Kasumi-1 (cell line): Measurements from ENCODE around the gene GCHFR.

ENCODE experiments used
- DNase-seq, 2 experiments: peaks; one replicate each; lab custom pipeline; 2025; lab: John Stamatoyannopoulos, UW

The GCHFR gene

DNA sequence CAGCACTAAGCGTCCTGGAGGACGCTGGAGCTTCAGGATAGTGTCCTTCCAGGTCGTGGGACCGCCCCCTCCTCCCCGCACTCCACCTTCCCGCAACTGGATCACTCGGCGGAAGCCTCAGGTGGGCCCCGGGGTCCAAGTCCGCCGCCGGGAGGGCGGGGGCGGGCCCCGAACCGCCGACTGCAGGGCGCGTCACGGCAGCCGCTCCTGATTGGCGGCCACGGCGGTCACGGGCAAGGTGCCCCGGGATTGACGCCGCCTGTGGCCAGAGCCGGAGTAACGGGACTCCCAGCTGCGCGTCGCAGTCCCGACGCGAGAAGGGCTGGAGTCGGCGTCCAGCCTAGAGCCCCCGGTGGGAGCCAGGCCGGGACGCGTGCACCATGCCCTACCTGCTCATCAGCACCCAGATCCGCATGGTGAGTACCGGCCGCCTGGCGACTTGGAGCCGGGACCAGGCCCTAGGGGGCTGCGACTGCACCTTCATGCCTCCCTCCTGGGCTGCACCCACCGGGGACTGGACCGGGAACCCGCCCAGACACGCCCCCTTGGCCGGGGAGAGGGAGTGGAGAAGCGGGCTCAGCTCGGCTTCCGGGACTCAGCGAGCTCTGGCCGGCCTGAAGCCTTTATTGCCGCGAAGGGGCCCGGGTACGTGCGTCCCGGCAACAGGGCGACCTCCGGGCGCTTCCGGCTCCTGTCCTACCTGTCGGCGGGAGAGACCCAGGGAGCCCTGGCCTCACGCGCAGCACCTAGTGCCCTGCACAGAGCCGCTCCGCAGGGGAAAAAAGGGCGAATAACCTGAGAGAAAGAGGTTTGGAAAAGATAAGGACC, at the start of gene GCHFR:
GCHFR (plus strand) TSS at position 268 of the 828 bp plus-strand sequence; CDS start at position 381, 113 bp downstream.
- DNase-seq: no peak

DNA sequence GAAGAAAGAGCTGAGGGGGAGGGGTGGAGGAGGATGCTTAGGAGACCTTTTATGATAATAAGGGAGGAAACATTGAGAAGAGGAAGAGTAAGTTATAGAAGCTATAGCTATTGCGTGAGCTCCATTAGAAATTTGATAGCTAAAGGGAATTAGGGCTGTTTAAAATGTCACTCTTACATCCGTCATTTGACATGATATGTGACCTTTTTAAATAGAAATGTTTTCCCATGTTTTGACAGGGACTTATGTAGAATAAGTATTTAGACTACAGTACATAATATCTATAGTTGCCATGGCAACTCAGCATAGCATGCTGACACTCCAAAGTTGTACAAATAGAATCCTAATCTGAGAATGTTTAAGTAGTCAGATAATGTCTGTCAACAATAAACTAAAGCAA, 49.7 kb upstream of the GCHFR start:
- no peak for DNase-seq

DNA sequence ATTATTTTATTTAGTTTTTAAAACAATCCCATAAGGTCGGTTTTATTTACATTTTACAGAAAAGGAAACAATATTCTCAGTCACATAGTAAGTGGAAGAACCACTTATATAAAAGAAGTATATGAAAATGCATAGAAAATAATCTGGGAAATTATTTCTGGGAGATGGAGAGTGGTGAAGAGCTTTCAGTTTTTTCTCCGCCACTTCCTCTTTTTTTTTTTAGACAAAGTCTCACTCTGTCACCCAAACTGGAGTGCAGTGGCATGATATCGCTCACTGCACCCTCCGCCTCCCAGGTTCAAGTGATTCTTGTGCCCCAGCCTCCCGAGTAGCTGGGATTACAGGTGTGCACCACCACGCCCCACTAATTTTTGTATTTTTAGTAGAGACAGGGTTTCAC, 47.7 kb upstream of the GCHFR start:
- peak in 1 of 2 experiments; percentile 6 for DNase-seq

DNA sequence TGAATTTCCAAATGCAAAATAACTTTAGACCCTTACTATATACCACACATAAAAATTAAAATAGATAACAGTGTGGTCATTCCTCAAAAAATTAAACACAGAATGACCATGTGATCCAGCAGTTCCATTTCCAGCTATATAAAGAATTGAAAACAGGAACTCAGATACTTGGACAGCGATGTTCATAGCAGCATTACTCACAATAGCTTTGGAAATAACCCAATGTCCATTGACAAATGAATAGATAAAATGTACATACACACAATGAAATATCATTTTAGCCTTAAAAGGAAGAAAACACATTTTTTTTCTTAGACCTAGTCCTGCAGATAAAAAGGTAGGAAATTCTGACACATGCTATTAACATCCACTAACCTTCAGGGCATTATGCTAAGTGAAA, 42.2 kb upstream of the GCHFR start:
- no peak for DNase-seq

DNA sequence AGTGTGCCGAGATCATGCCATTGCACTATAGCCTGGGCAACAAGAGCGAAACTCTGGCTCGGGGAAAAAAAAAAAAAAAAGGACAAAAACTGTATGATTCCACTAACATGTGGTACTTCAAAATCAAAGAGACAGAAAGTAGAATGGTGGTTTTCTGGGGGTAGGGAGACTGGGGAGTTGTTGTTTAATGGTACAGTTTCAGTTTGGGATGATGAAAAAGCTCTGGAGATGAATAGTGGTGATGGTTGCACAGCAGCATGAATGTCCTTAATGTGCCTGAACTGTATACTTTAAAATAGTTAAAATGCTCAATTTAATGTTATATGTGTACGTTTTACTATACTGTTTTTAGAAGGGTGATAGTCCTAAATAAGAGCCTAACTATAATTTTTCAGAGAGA, 41.5 kb upstream of the GCHFR start:
- DNase-seq: no peak

DNA sequence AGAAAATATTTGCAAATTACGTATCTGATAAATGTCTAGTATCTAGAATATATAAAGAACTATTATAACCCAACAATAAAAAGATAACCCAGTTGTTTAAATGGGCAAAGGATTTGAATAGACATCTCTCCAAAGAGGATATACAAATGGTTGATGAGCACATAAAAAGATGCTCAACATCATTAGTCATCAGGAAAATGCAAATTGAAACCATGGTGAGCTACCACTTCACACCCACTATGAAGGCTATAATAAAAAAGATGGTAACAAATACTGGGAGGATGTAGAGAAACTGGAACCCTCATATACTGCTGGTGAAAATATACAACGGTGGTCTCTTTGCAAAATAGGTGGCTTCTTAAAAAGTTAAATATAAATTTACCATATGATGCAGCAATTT, 40.9 kb upstream of the GCHFR start:
- DNase-seq: no peak

DNA sequence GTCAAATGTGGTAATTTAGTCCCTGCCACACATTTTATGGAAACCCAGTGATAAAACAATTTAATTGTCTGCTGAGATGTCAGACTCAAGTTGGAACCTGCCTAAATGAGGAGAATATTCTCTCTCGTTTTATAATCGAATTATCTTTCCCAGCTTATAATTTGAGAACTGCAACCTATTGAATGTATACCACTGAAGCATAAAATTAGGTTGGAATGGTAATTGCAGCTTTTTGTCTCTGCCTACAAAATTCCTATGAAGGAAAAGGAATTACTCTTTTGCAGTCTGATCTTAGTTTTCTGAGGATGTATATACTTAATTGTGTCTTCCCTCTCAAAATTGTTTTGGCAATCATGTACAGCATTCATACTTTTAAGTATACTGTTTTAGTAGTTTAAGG, 39.9 kb upstream of the GCHFR start:
- no peak for DNase-seq

DNA sequence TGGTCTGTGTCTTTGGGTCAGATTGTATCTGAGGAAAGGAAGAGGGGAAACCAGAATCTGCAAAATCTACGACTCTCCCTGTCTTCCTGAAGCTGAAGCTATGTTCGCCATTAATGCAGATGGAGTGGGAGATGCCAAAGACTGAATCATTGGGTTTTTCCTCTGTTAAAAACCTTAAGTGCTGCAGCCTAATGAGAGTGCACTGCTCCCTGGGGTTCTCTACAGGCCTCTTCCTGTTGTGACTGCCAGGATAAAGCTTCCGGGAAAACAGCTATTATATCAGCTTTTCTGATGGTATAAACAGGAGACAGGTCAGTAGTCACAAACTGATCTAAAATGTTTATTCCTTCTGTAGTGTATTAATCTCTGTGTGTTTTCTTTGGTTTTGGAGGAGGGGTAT, 32.8 kb upstream of the GCHFR start:
- DNase-seq: no peak

DNA sequence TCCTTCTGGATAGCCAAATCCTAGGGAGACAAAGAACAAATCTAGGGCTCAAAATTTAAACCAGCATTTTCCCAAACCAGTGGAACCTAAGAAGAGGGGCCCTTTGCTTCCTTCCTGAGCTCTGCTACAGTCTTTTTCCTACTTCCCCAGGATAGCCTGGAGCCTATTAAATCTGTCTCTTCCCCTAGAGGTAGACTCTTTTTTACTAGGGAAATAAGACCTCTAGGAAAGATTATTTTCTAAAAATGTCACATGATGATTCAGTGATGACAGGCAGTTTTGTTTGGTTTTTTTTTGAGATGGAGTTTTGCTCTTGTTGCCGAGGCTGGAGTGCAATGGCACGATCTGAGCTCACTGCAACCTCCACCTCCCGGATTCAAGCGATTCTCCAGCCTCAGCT, 27.3 kb upstream of the GCHFR start:
- no peak for DNase-seq

DNA sequence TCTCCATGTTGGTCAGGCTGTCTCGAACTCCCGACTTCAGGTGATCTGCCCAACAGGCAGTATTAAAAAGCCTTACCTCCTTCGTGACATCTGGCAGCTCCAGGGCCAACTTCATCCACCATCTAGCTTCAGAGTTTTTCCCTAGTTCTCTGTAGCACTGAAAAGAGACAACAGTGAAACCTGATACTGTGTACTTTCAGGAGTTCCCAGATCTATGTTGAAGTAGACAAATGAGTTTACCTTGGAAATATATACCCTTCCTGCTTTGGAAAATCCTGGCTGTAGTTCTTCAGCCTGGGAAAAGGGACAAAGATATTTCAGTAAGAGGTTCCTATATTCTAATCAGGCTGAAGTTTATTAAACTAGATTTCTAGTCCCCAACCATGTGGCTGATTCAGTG, 26.8 kb upstream of the GCHFR start:
- DNase-seq: no peak

DNA sequence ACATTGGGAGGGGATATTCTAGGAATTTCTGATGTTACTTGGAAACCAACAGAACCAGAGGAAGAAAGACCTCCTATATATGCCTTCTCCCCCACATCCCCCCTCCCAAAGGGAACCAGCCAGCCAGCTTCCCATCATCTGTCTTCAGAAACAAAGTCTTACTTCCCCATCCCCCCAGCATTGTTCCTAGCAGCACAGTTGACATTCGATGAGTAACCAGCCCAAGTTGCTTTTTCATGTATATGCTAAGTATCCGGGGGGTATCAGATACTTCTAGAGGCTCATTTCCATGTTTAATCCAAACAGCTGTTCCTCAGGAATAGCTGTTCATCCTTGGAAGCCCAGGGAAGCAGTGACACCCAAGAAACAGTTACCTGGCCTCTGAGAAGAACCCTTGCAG, 24.8 kb upstream of the GCHFR start:
- DNase-seq: no peak

DNA sequence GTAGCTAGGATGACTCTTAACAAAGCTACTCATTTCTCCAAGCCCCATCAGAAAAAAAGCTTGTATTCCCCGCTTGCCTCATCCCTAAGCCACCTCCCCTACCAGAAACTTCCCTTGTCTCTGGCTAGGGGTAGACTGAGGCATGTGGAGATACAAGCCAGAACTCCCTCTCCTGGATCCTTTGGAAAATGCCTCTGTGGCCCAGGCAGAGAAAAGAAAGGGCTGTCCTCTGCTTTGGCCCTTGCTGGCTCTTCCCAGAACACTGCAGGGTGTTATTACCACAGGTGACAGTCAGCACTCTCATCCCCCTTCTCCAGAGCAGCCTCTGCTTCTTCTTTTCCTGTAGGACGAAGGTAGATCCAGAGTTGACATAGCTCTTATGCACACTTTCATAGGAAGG, 24.0 kb upstream of the GCHFR start:
- DNase-seq: no peak

DNA sequence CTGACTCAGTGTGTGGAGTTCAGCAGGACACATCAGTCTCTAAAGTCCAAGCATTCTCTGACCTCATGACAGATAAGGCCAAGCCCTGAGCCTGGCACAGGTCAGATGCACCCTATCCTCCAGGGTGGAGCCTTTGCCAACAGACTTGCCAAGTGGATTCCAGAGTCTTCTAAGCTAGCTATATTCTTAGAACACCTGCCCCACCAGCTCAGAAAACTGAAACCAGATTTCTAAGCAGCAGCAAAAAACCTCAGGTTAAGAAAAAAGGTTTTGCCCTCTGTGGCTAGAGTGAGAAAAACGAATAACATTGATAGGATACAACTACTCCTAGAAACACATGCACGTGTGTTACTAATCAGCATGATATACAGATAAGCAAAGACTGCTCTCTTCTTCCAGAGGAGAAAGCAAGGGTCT, 20.4 kb upstream of the GCHFR start:
- DNase-seq: no peak

DNA sequence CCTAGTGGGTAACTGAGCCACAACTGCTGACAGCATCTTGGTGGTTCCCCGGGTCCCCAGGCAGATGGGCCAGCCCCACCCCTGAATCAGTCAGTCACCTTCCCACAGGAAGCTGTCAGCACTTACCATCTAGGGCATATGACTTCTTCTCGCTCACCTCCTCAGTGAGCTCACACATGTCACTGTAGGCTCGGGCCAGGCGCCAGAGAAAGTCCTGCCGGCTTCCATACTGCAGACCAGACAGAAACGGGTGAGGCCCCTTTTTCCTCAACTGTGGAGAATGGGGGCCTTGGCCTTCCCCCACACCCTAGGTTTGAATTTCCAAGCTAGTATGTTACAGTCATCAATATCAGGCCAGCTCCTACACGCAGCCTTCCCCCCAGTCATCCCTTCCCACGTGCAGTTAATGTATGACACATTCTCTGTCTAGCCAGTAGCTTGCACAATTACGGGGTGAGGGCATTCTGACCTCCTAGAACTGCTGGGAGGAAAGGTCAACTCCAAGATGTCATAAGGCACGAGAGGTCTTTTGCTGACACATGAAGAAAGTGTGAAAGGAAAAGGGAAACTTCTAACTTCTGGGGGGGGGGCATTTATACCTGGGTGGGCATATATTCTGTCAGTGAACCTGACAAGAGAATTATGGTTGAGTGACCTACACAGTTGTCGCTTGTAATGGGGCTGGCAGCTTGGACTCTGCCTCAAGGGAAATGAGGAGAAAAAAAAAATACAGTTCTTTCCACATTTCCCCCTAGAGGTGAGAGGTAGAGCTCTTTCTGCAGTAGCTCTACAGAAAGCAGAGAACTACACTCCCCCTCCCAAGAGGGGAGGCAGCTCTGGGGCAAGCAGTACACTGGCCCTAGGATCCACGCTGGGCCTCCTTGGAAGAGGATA, 19.7 kb upstream of the GCHFR start:
- DNase-seq: no peak

DNA sequence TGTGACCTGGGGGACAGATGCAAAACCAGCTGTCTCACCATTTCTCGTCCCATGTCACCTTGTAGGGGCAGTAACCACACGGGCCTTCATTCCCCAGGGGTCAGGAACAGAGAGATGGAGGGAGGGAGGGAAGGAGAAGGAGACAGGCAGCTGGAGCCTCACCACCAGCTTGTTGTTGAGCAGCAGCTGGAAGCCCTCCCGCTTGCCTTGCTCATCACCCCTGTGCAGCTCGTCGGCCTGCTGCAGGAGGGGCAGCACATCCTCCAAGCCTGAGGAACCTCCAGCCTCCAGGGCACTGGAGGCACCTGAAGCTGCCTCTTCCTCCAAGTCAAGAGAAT, 19.1 kb upstream of the GCHFR start:
- DNase-seq: no peak

DNA sequence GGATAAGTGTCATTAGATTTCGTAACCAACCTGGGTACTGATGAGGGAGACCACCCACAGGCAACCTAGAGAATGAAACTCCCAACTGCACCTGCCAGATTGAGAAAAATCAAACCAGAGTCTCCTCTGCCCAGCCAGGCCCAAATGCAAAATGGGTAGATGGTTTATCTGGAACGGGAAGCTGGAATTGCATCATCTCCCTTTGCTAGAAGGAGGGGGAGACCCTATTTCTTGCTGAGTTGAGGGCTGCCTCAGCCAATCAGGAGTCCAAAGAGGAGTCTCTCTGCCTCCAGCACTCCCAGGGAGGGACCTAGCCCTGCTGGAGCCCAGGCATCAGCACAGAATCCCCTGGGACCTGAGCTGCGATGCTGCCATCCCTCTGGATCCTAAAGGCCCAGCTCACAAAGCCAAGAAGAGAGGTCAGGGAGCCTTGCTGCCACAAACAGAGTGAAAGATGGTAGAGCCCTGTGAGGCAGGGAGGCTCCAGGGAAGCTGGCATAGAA, 16.9 kb upstream of the GCHFR start:
- no peak for DNase-seq

DNA sequence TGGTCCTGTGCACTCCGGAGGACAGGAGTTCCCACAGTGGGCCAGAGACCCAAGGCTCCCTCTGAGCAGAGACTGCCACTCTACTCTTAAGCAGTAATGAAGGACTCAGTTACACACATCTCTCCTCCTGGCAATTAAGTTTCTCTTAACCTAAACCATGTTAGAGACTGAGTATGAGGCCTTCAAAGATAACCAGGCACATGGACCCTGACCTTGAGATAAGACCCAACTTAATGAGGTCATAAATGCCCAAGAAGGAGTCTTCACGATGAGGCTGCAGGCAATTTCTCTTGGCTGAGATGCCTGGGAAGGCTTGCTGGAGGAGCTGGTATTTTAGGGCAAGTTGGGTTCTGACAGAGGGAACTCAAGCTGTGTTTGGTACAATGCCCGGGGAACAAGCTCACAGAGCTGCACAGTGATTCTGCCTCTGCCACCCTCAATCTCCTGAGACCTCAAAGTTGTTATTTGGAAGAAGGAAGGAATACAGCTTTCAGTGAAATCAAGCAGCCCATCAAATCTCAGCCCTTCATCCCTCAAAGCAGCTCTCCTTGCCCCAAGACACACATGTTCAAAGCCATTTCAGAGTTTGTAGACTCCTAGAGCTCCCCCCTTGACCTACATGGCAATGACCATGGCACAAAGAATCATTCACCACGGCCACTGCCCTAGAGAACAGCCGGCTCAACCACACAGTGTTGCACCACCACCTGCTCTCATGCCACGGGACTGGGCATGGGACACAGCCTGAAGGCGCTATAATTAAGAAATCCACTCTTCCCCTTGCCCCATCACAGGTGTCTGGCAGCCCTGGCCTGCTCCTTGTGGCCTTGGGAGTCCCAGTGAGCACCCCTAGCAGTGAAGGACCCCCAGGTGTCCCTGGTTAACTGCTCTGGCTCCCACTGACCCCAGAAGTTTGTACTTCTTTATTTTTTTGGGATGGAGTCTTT, 15.9 kb upstream of the GCHFR start:
- no peak for DNase-seq

DNA sequence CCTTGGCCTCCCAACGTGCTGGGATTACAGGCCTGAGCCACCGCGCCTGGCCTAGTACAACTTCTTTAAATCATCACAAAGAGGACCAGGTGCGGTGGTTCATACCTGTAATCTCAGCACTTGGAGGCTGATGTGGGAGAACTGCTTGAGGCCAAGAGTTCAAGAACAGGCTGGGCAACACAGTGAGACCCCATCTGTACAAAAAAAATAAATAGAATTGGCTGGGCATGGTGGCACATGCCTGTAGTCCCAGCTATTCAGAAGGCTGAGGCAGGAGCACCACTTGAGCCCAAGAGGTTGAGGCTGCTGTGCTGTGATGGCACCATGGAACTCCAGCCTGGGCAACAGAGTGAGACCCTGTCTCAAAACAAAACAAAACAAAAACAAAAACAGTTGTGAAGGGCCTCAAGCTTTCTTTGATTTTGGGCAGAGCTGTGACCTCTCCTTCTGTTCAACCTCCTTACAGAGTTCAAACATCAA, 14.7 kb upstream of the GCHFR start:
- no peak for DNase-seq

DNA sequence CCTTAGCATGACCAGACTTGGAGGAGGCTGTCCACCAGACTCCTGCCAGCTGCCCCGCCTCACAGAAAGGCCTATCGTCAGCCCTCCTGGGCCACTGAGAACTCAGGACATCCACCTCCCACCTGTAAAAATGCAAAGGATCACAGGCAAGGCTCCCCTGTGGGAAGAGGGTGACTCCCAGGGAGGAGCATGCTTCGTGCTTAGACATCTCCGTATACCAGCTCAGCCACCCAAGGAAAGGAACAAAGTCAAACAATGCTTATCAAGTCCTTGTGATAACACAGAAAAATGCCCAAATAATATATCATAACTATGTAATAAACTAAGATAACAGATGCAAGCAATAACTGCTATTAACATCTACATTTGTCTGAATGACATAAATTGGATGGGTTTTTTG, 13.0 kb upstream of the GCHFR start:
- no peak for DNase-seq

DNA sequence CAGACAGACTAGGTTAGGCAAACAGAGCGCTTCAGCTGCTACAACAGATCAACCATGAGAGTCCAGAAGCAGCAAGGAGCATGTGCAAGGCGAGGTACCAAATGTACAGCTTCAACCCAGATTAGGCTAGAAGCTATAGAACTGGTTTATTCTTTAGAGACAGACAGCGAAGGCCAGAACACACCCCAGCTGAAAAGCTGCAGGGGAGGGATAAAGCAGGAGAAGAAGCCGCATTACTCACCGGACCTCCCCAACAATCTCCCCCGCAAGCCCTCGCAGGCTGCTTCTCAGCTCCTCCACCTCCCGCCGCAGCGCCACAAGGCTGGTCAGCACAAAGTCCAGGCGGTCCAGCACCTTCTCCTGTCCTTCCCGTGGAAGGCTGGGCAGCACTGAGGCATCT, 12.1 kb upstream of the GCHFR start:
- no peak for DNase-seq

DNA sequence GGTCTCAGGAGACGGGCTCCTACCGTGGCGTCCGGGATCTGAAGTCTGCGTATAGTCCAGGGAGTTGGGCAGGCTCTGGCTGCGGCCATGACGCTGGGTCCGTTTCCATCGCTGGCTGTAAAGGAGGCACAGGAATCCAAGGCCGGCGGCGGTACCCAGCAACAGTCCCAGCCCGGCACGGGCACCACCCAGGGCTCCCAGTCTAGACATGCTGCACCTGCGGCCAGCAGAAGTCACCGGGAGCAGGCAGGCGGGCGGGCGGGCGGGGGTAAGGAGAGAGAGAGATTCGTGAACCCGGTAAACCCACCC, 9.3 kb upstream of the GCHFR start:
- no peak for DNase-seq
